ENCODE results near the gene PPP1CC. TPM values are rescaled to one million over a fixed set of nuclear protein-coding genes. Genes with fewer than 3 reads are reported as not detected.

The PPP1CC gene
- total and polyA plus RNA-seq, 2 of the 4 experiments (the other 2 are of a cell fraction): 71.0 to 126 TPM

Other genes with a start within 250 kb of the PPP1CC start
- gene VPS29, start 240.8 kb downstream of the PPP1CC start, total RNA-seq (2012; rRNA removed): 102 and 150 TPM in 2 replicates
- gene VPS29, start 240.8 kb downstream of the PPP1CC start, polyA plus RNA-seq (2012; rRNA removed): 116 and 122 TPM in 2 replicates
- 0.18 and 0.56 TPM in 2 replicates for gene RAD9B, start 240.6 kb downstream of the PPP1CC start, total RNA-seq (2012; rRNA removed)
- gene RAD9B, start 240.6 kb downstream of the PPP1CC start, polyA plus RNA-seq (2012; rRNA removed): 0.09 TPM in 2 replicates
- gene PPTC7, start 159.6 kb downstream of the PPP1CC start, total RNA-seq (2012; rRNA removed): 4.1 and 4.7 TPM in 2 replicates
- gene PPTC7, start 159.6 kb downstream of the PPP1CC start, polyA plus RNA-seq (2012; rRNA removed): 5.9 and 6.8 TPM in 2 replicates
- gene TCTN1, start 128.8 kb downstream of the PPP1CC start, total RNA-seq (2012; rRNA removed): 11.1 and 11.7 TPM in 2 replicates
- 17.5 and 18.8 TPM in 2 replicates for gene TCTN1, start 128.8 kb downstream of the PPP1CC start, polyA plus RNA-seq (2012; rRNA removed)
- 1.4 and 2.0 TPM in 2 replicates for gene HVCN1, start 53.8 kb downstream of the PPP1CC start, total RNA-seq (2012; rRNA removed)
- 1.3 and 1.9 TPM in 2 replicates for gene HVCN1, start 53.8 kb downstream of the PPP1CC start, polyA plus RNA-seq (2012; rRNA removed)
- not detected in 2 replicates for gene CCDC63, start 104.1 kb upstream of the PPP1CC start, total RNA-seq (2012; rRNA removed)
- not detected in 2 replicates for gene CCDC63, start 104.1 kb upstream of the PPP1CC start, polyA plus RNA-seq (2012; rRNA removed)
- gene MYL2, start 177.7 kb upstream of the PPP1CC start, total RNA-seq (2012; rRNA removed): not detected in 2 replicates
- not detected in 2 replicates for gene MYL2, start 177.7 kb upstream of the PPP1CC start, polyA plus RNA-seq (2012; rRNA removed)